GM06990 (cell line): ENCODE measurements around the gene HYAL3.
A peak's percentile ranks its signal among the peaks of the same experiment; 100 is the strongest.
"Not testable (repeated sequence)": the region's sequence is repeated elsewhere in the genome, so short reads cannot be mapped to it uniquely, and the experiment has no call there.

ENCODE experiments used
- DNase-seq: peaks from one replicate; pipeline ENCODE4 v3.0.0-alpha.2; 2011; ENCODE audit not compliant: insufficient read length; ENCODE audit errors: extremely low read depth
- H3K27me3 ChIP-seq: replicated peaks from 2 replicates; pipeline ENCODE4 v1.6.0; 2011; ENCODE audit warnings: low read length; ENCODE audit not compliant: control insufficient read depth, insufficient read depth
- H3K36me3 ChIP-seq: 2 replicates; pipeline ENCODE4 v1.5.1; 2011; ENCODE audit warnings: low read length; ENCODE audit not compliant: control insufficient read depth, insufficient read depth
- H3K4me3 ChIP-seq: replicated peaks from 2 replicates; pipeline ENCODE4 v1.5.1; 2011; ENCODE audit warnings: low read depth, mild to moderate bottlenecking, control low read depth, low read length
- CTCF ChIP-seq: IDR thresholded peaks from 2 replicates; pipeline ENCODE4 v1.5.1; 2011; ENCODE audit warnings: low read length, control low read depth, mild to moderate bottlenecking, inconsistent platforms; ENCODE audit not compliant: insufficient read depth, poor library complexity, severe bottlenecking

The HYAL3 gene

DNA sequence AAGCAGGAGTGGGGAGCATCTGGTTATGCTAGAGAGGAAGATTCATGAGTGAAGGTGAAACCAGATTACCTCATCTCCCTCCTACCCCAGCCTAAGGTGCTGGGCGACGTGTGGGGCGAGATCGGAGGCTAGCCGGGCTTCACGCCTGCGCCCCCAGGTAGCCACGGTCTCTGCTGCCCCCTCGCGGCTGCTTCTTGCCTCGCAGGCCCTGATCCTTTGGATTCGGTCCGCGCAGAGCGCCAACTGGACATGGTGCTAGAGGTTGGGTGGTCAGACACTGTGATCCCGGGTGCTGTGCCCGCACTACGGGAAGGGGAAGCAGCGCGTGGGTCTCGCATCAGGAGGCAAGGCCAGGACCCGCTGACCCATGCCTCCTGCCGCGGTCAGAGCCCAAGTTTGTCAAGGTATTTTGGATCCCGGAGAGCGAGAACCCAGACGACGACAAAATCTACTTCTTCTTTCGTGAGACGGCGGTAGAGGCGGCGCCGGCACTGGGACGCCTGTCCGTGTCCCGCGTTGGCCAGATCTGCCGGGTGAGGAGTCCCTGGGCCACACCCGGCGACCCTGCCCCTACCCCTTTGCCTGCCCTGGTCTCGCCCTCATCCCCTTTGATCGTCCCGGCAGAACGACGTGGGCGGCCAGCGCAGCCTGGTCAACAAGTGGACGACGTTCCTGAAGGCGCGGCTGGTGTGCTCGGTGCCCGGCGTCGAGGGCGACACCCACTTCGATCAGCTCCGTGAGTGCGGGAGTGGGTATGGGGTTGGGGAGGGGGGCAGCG is 26.1 kb downstream of the HYAL3 start:
- Histone ChIP-seq H3K36me3 (no peaks in the 10 kb centered on the region), H3K27me3 (no peaks in the 10 kb centered on the region; the same call in 1 of the 2 replicates), H3K4me3 (no peak overlapping the region; the same call in 1 of the 2 replicates)
- peak; percentile 89 for DNase-seq
- TF ChIP-seq CTCF, result peak; percentile 97

GRCh38 chr3:50272538-50272910 is 26.7 kb downstream of the HYAL3 start:
- not testable (repeated sequence) for H3K36me3 ChIP-seq, H3K27me3 ChIP-seq, H3K4me3 ChIP-seq, DNase-seq

DNA sequence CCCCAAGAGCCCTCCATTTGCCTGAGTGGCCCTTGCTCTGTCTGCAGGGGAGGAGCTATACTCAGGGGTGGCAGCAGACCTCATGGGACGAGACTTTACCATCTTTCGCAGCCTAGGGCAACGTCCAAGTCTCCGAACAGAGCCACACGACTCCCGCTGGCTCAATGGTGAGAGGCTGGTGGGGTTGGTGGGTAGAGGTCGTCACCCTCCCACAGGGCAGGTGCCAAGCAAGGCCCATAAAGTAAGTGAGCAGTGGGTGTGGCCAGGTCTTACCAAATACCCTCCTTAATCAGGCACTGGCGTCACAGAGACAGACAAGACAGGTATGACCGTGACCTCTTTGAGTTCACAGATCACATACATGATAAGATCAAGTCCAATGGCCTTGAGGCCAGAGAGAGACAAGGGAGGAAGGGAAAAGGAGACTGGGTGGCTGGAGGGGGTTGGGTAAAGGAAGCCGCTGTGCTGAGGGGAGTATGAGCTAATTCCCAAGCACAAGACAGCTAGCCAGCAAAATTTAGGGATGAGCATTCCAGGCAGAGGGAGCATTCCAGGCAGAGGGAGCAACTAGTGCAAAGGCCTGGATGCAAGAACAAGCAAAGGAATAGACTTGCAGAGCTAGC is 27.8 kb downstream of the HYAL3 start:
- no peak for TF ChIP-seq CTCF
- H3K27me3 ChIP-seq, result no peaks in the 10 kb centered on the region; the same call in 1 of the 2 replicates

DNA sequence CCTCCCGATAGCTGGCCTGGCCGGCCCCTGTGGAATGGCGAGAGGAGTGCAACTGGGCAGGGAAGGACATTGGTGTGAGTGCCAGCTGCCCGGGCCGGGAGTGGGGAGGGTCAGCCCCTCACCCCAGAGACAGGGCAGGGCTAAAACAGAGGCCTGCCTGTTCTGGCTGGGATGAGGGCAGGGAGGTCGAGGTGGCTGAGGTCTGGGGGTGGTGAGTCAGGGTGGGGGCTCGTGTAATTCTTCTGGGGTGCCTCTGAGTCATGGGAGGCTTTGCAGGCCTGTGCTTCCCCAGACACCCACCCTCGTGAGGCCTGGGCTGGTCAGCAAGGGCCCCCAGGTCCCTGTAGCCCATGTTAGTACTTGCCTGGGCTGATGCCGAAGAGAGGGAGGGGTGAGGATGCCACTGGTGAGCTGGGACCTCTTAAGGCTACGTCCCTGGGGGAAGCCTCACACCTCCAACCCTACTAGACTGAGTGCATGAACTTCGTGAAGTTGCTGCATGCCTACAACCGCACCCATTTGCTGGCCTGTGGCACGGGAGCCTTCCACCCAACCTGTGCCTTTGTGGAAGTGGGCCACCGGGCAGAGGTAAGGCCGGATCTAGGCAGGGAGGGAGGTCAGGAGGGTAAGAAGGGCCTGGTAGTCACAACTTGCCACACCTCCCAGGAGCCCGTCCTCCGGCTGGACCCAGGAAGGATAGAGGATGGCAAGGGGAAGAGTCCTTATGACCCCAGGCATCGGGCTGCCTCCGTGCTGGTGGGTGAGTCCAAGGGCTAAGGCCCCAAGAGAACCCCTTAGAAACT is 28.6 kb downstream of the HYAL3 start:
- Histone ChIP-seq H3K4me3 (no peak overlapping the region), H3K27me3 (no peaks in the 10 kb centered on the region; the same call in 1 of the 2 replicates), H3K36me3 (no peaks in the 10 kb centered on the region)
- TF ChIP-seq CTCF, result no peak
- no peak for DNase-seq

More for the DNA sequence above, 27.8 kb downstream of the HYAL3 start:
- no peak for DNase-seq
- Histone ChIP-seq H3K4me3 (no peak overlapping the region), H3K36me3 (no peaks in the 10 kb centered on the region)

- no peaks in the 10 kb centered on the region for H3K36me3 ChIP-seq
- no peak for TF ChIP-seq CTCF
- no peaks in the 10 kb centered on the region; the same call in 1 of the 2 replicates for H3K27me3 ChIP-seq
- no peak overlapping the region for H3K4me3 ChIP-seq
- no peak for DNase-seq
Measured at GRCh38 chr3:50269977-50270413, 29.2 kb downstream of the HYAL3 start.

DNA sequence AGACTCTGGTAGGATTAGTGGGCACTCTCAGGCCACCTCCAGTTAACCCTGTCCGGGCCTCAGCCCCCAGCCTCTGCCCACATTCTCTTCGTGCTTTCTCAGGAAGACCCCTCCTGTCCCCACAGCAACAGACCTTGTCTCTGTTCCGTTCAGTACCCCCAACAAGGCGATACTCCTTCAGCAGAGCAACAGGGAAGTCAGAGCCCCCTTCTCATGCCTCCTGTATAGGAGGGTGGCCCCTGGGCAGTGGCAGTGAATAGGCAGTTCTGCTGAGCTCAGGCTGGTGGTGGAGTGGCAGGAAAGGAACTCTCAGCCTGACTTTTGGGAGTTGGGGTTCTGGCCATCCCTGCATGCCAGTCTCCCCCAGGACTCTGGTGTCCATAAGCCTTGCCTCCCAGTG is 29.7 kb downstream of the HYAL3 start:
- TF ChIP-seq CTCF, result no peak
- Histone ChIP-seq H3K36me3 (no peaks in the 10 kb centered on the region), H3K4me3 (no peak overlapping the region), H3K27me3 (no peaks in the 10 kb centered on the region; the same call in 1 of the 2 replicates)
- no peak for DNase-seq
